WTC11 (cell line): ENCODE results near the gene LRRC23. TPM values are rescaled to one million over a fixed set of nuclear protein-coding genes. Genes with fewer than 3 reads are reported as not detected.

Source experiments
- ATAC-seq: fragments of 200-7000 bp; cut with Tn5 transposase; 2 replicates; pipeline ENCODE4 v1.10.0; 2021; ENCODE audit warnings: mild to moderate bottlenecking, moderate library complexity
- CTCF ChIA-PET: fragments of 300-600 bp; sonication (Branson Sonifier 250); formaldehyde crosslinking; loops from one replicate; lab custom pipeline; 2021; ENCODE audit warnings: antibody characterized with exemption; lab: Charles Lee
- POLR2A ChIA-PET: fragments of 350-600 bp; sonication (Branson Sonifier 250); formaldehyde crosslinking; loops from one replicate; lab custom pipeline; 2021; ENCODE audit warnings: antibody characterized with exemption; lab: Charles Lee
- DNase-seq: peaks from one replicate; pipeline ENCODE4 v3.0.0; 2021; ENCODE audit warnings: low spot score
- H3K27ac Mint-ChIP-seq: 2 replicates; pipeline ENCODE4 v1.8.0; 2021; ENCODE audit warnings: mixed read lengths
- H3K27me3 Mint-ChIP-seq: 2 replicates; pipeline ENCODE4 v1.8.0; 2021; ENCODE audit warnings: low read depth, mild to moderate bottlenecking, moderate library complexity, mixed read lengths
- H3K36me3 Mint-ChIP-seq: 2 replicates; pipeline ENCODE4 v1.8.0; 2021; ENCODE audit warnings: mixed read lengths
- H3K4me1 Mint-ChIP-seq: 2 replicates; pipeline ENCODE4 v1.8.0; 2022; ENCODE audit warnings: mixed read lengths
- H3K4me3 Mint-ChIP-seq: 2 replicates; pipeline ENCODE4 v1.8.0; 2021; ENCODE audit warnings: mild to moderate bottlenecking, moderate library complexity, mixed read lengths
- H3K9me3 Mint-ChIP-seq: 2 replicates; pipeline ENCODE4 v1.8.0; 2021; ENCODE audit warnings: mixed read lengths
- AR ChIP-seq: fragments of 250-450 bp; sonication (Bioruptor Pico); IDR thresholded peaks from 2 replicates; pipeline ENCODE4 v1.9.0; 2021; ENCODE audit warnings: mild to moderate bottlenecking
- ARID4B ChIP-seq: sonication (generic); formaldehyde crosslinking; IDR thresholded peaks from 2 replicates; pipeline ENCODE4 v1.8.0; 2023; ENCODE audit warnings: missing genetic modification reagents, mild to moderate bottlenecking, borderline replicate concordance
- CBFB ChIP-seq: sonication (generic); formaldehyde crosslinking; IDR thresholded peaks from 2 replicates; pipeline ENCODE4 v1.8.1; 2022; ENCODE audit warnings: mild to moderate bottlenecking, low read depth, missing genetic modification reagents
- E2F4 ChIP-seq: sonication (generic); formaldehyde crosslinking; IDR thresholded peaks from 2 replicates; pipeline ENCODE4 v1.8.1; 2022; ENCODE audit warnings: low read depth, mild to moderate bottlenecking, moderate library complexity, missing genetic modification reagents, borderline replicate concordance
- ELF4 ChIP-seq: sonication (generic); formaldehyde crosslinking; IDR thresholded peaks from 2 replicates; pipeline ENCODE4 v1.8.1; 2022; ENCODE audit warnings: low read depth, mild to moderate bottlenecking, moderate library complexity, missing genetic modification reagents
- GRHL2 ChIP-seq: fragments of 250-450 bp; sonication (Bioruptor Pico); IDR thresholded peaks from 2 replicates; pipeline ENCODE4 v1.8.0; 2022; ENCODE audit warnings: mild to moderate bottlenecking, moderate library complexity; ENCODE audit not compliant: insufficient replicate concordance, severe bottlenecking
- IRF1 ChIP-seq: sonication (generic); formaldehyde crosslinking; IDR thresholded peaks from 2 replicates; pipeline ENCODE4 v1.8.0; 2023; ENCODE audit warnings: missing genetic modification reagents
- KAT7 ChIP-seq: sonication (generic); formaldehyde crosslinking; IDR thresholded peaks from 2 replicates; pipeline ENCODE4 v1.8.1; 2023; ENCODE audit warnings: missing genetic modification reagents, mild to moderate bottlenecking, borderline replicate concordance
- MXD4 ChIP-seq: fragments of 250-450 bp; sonication (Bioruptor Pico); IDR thresholded peaks from 2 replicates; pipeline ENCODE4 v1.8.0; 2021; ENCODE audit warnings: mild to moderate bottlenecking, moderate library complexity, borderline replicate concordance
- NFATC4 ChIP-seq: fragments of 250-450 bp; sonication (Bioruptor Pico); IDR thresholded peaks from 2 replicates; pipeline ENCODE4 v1.9.0; 2021; ENCODE audit warnings: mild to moderate bottlenecking
- NFE2L1 ChIP-seq: sonication (generic); formaldehyde crosslinking; IDR thresholded peaks from 2 replicates; pipeline ENCODE4 v1.8.1; 2023; ENCODE audit warnings: missing genetic modification reagents
- NR2C2 ChIP-seq: sonication (generic); formaldehyde crosslinking; IDR thresholded peaks from 2 replicates; pipeline ENCODE4 v1.8.0; 2022; ENCODE audit warnings: mild to moderate bottlenecking, missing genetic modification reagents
- PRRX2 ChIP-seq: fragments of 250-450 bp; sonication (Bioruptor Pico); IDR thresholded peaks from 2 replicates; pipeline ENCODE4 v1.8.0; 2021; ENCODE audit warnings: mild to moderate bottlenecking
- ZBTB21 ChIP-seq: sonication (generic); formaldehyde crosslinking; IDR thresholded peaks from 2 replicates; pipeline ENCODE4 v1.8.1; 2023; ENCODE audit warnings: mild to moderate bottlenecking, missing genetic modification reagents, borderline replicate concordance
- ZNF138 ChIP-seq: sonication (generic); formaldehyde crosslinking; conservative IDR thresholded peaks from 2 replicates; pipeline ENCODE4 v1.8.1; 2022; ENCODE audit warnings: mild to moderate bottlenecking, moderate library complexity, missing genetic modification reagents
- ZNF281 ChIP-seq: sonication (generic); formaldehyde crosslinking; IDR thresholded peaks from 2 replicates; pipeline ENCODE4 v1.8.0; 2023; ENCODE audit warnings: mild to moderate bottlenecking, missing genetic modification reagents
- ZNF423 ChIP-seq: fragments of 250-450 bp; sonication (Bioruptor Pico); IDR thresholded peaks from 2 replicates; pipeline ENCODE4 v2.1.2; 2022; ENCODE audit warnings: mild to moderate bottlenecking, moderate library complexity
- total RNA-seq: library from RNA; stranded (reverse); gene quantifications from 3 replicates; pipeline ENCODE4 v1.2.3, GENCODE V29; 2021

Gene LRRC23
- total RNA-seq, 1 experiment from 2014 or later = 3.1 TPM

GRCh38 chr12:6942331-6942665 lies 37.7 kb downstream of the LRRC23 start:
- Mint-ChIP-seq H3K27ac (peak overlapping the region; percentile 99), H3K4me1 (peaks cover 49% of the 10 kb centered on the region), H3K9me3 (no peaks in the 10 kb centered on the region), H3K27me3 (no peaks in the 10 kb centered on the region), H3K4me3 (no peak overlapping the region), H3K36me3 (peaks cover 15% of the 10 kb centered on the region)
- POLR2A ChIA-PET = interaction anchor here (2.7 to 6.2 kb wide), 3 partner anchors 17 to 166 kb away, joined by 19 to 167 read pairs (median 66); partner anchors contain the start of gene C1RL
- CTCF ChIA-PET = interaction anchor here (1.0 to 5.7 kb wide), 2 partner anchors 17 to 20 kb away, joined by 3 to 296 read pairs; no protein-coding TSS in a partner anchor
- no peak for TF ChIP-seq GRHL2 (CRISPR knock-in tag)
- 0 out of 2 replicates have a peak, but pooled peaks have one; percentile 47 for TF ChIP-seq PRRX2 (CRISPR knock-in tag)
- no peak for DNase-seq
- no peak for ATAC-seq

GRCh38 chr12:6943389-6943721 lies 38.7 kb downstream of the LRRC23 start:
- Mint-ChIP-seq H3K4me1 (peaks cover 45% of the 10 kb centered on the region), H3K36me3 (peaks cover 15% of the 10 kb centered on the region), H3K27ac (peak overlapping the region; percentile 99), H3K9me3 (no peaks in the 10 kb centered on the region), H3K4me3 (peak overlapping the region; percentile 98), H3K27me3 (no peaks in the 10 kb centered on the region)
- DNase-seq (peak; percentile 77), ATAC-seq (peak; percentile 24)
- POLR2A ChIA-PET = interaction anchor here (0.9 to 6.2 kb wide), 22 partner anchors 9 to 190 kb away, joined by 3 to 167 read pairs (median 6); partner anchors contain the start of genes C1RL, CDCA3, EMG1 and ENO2
- CTCF ChIA-PET = interaction anchor here (0.6 to 5.7 kb wide), 11 partner anchors 14 to 201 kb away, joined by 3 to 296 read pairs (median 18); partner anchors contain the start of genes ATN1, C1RL, CDCA3 and SPSB2
- TF ChIP-seq NFATC4 (CRISPR knock-in tag) = 0 out of 2 replicates have a peak, but pooled peaks have one; percentile 0
- no peak for TF ChIP-seq ARID4B
- TF ChIP-seq AR (CRISPR knock-in tag) = peak; percentile 58; the same call in 1 of the 2 replicates
- 0 out of 2 replicates have a peak, but pooled peaks have one; percentile 2 for TF ChIP-seq KAT7

GRCh38 chr12:6943722-6944380 lies 39.2 kb downstream of the LRRC23 start, which contains the start of the genes C12orf57 and RNU7-1:
TSS of gene C12orf57 (plus strand) at chr12:6944022. CDS start at chr12:6944122, 100 bp downstream.
TSS of gene RNU7-1 (plus strand) at chr12:6943816.
- Mint-ChIP-seq H3K36me3 (peaks cover 15% of the 10 kb centered on the region), H3K4me1 (peaks cover 41% of the 10 kb centered on the region), H3K9me3 (no peaks in the 10 kb centered on the region), H3K27me3 (no peaks in the 10 kb centered on the region), H3K4me3 (peak within 1 kb of the TSS; percentile 98), H3K27ac (peak within 1 kb of the TSS; percentile 99)
- ATAC-seq (peak; percentile 46), DNase-seq (peak; percentile 76)
- CTCF ChIA-PET = interaction anchor here (0.6 to 5.7 kb wide), 19 partner anchors 7 to 201 kb away, joined by 3 to 296 read pairs (median 9); partner anchors contain the start of genes ATN1, C1RL, C1S and CDCA3
- POLR2A ChIA-PET = interaction anchor here (0.6 to 6.2 kb wide), 24 partner anchors 10 to 603 kb away, joined by 3 to 167 read pairs (median 6); partner anchors contain the start of genes C1RL, CDCA3, EMG1 and ENO2
- TF ChIP-seq E2F4 (CRISPR knock-in tag) = peak; percentile 69
- no peak; the same call in 1 of the 2 replicates for TF ChIP-seq NR2C2 (CRISPR knock-in tag)
- peak; percentile 59; the same call in 1 of the 2 replicates for TF ChIP-seq IRF1 (CRISPR knock-in tag)
- no peak for TF ChIP-seq MXD4 (CRISPR knock-in tag)
- peak; percentile 85; the same call in 1 of the 2 replicates for TF ChIP-seq CBFB
- peak; percentile 17; the same call in 1 of the 2 replicates for TF ChIP-seq ZBTB21 (CRISPR knock-in tag)
- TF ChIP-seq ZNF423 (CRISPR knock-in tag) = 0 out of 2 replicates have a peak, but pooled peaks have one; percentile 30
- no peak for TF ChIP-seq ELF4 (CRISPR knock-in tag)
- no peak for TF ChIP-seq ZNF281
- TF ChIP-seq KAT7 = no peak
- peak; percentile 54 for TF ChIP-seq NFE2L1
- 0 out of 2 replicates have a peak, but pooled peaks have one; percentile 37 for TF ChIP-seq ZNF138 (CRISPR knock-in tag)
